ENCODE measurements around the gene NKD1. TPM values are rescaled to one million over a fixed set of nuclear protein-coding genes. Genes with fewer than 3 reads are reported as not detected.

Gene NKD1
- total RNA-seq, 4 donors from 2014 or later = 3.5 to 48.1 (median 8.9) TPM

- H3K9me3 ChIP-seq = no peaks in the 10 kb centered on the region
- intact Hi-C loops (cut with DNase I; ENCODE audit: low total_unique reads) = no loop called here
- DNase-seq = no peak
- no peaks in the 10 kb centered on the region for H3K36me3 ChIP-seq
- no peaks in the 10 kb centered on the region for H3K27me3 ChIP-seq
- no peaks in the 10 kb centered on the region for H3K4me1 ChIP-seq
- no peak for TF ChIP-seq CTCF (IDR thresholded peaks at IDR 0.05)
- TF ChIP-seq POLR2A (IDR thresholded peaks at IDR 0.05) = no peak
- no peak overlapping the region for H3K4me3 ChIP-seq
- H3K27ac ChIP-seq = no peak overlapping the region
Measured at GRCh38 chr16:50688083-50688482, 139.9 kb downstream of the NKD1 start.

GRCh38 chr16:50688867-50689266 lies 140.7 kb downstream of the NKD1 start:
- DNase-seq = no peak
- H3K4me3 ChIP-seq = no peak overlapping the region
- H3K27me3 ChIP-seq = no peaks in the 10 kb centered on the region
- H3K27ac ChIP-seq = no peak overlapping the region
- no peak for TF ChIP-seq POLR2A (IDR thresholded peaks at IDR 0.05)
- no peak for TF ChIP-seq CTCF (IDR thresholded peaks at IDR 0.05)
- no peaks in the 10 kb centered on the region for H3K9me3 ChIP-seq
- H3K36me3 ChIP-seq = no peaks in the 10 kb centered on the region
- H3K4me1 ChIP-seq = no peaks in the 10 kb centered on the region
- intact Hi-C loops (cut with DNase I; ENCODE audit: low total_unique reads) = no loop called here

GRCh38 chr16:50690177-50690576 lies 142.0 kb downstream of the NKD1 start:
- Histone ChIP-seq H3K4me3 (no peak overlapping the region), H3K27ac (no peak overlapping the region), H3K9me3 (no peaks in the 10 kb centered on the region), H3K4me1 (no peaks in the 10 kb centered on the region), H3K27me3 (no peaks in the 10 kb centered on the region), H3K36me3 (no peaks in the 10 kb centered on the region)
- intact Hi-C loops (cut with DNase I; ENCODE audit: low total_unique reads) = no loop called here
- DNase-seq = no peak
- TF ChIP-seq POLR2A (IDR thresholded peaks at IDR 0.05) (no peak), CTCF (IDR thresholded peaks at IDR 0.05) (no peak)

GRCh38 chr16:50692644-50692998 lies 144.4 kb downstream of the NKD1 start:
- Histone ChIP-seq H3K36me3 (no peaks in the 10 kb centered on the region), H3K27me3 (no peaks in the 10 kb centered on the region), H3K27ac (no peak overlapping the region), H3K9me3 (no peaks in the 10 kb centered on the region), H3K4me3 (no peak overlapping the region), H3K4me1 (no peaks in the 10 kb centered on the region)
- intact Hi-C loops (cut with DNase I; ENCODE audit: low total_unique reads) = no loop called here
- no peak for DNase-seq
- TF ChIP-seq CTCF (IDR thresholded peaks at IDR 0.05) (no peak), POLR2A (IDR thresholded peaks at IDR 0.05) (no peak)

- no peaks in the 10 kb centered on the region for H3K36me3 ChIP-seq
- H3K4me1 ChIP-seq = no peaks in the 10 kb centered on the region
- DNase-seq = peak in 1 of 2 donors; percentile 27
- intact Hi-C loops (cut with DNase I; ENCODE audit: low total_unique reads) = no loop called here
- peak within 1 kb of the TSS in 1 of 2 donors; percentile 40 for H3K4me3 ChIP-seq
- no peak for TF ChIP-seq POLR2A (IDR thresholded peaks at IDR 0.05)
- TF ChIP-seq CTCF (IDR thresholded peaks at IDR 0.05) = no peak
- H3K9me3 ChIP-seq = no peaks in the 10 kb centered on the region
- H3K27me3 ChIP-seq = no peaks in the 10 kb centered on the region
- no peak within 1 kb of the TSS for H3K27ac ChIP-seq
Measured at GRCh38 chr16:50692999-50693781, 145.0 kb downstream of the NKD1 start, which contains the start of gene NOD2. NOD2 (plus strand) TSS chr16:50693606; CDS start chr16:50699496, 5,890 bp downstream.

All from uterus (tissue), 4 donors.